ENCODE results near the gene KNDC1.

GRCh38 chr10:133251388-133252222, 91.6 kb downstream of the KNDC1 start:
- TF ChIP-seq YY1 (IDR thresholded peaks at IDR 0.05; ENCODE audit: insufficient read depth, insufficient read length) = no peak
- no peak for TF ChIP-seq ZNF274 (IDR thresholded peaks at IDR 0.05; ENCODE audit: low read depth, low read length)
